ENCODE data around the gene ATP1A2.
A peak's percentile ranks its signal among the peaks of the same experiment; 100 is the strongest.

Gene ATP1A2

DNA sequence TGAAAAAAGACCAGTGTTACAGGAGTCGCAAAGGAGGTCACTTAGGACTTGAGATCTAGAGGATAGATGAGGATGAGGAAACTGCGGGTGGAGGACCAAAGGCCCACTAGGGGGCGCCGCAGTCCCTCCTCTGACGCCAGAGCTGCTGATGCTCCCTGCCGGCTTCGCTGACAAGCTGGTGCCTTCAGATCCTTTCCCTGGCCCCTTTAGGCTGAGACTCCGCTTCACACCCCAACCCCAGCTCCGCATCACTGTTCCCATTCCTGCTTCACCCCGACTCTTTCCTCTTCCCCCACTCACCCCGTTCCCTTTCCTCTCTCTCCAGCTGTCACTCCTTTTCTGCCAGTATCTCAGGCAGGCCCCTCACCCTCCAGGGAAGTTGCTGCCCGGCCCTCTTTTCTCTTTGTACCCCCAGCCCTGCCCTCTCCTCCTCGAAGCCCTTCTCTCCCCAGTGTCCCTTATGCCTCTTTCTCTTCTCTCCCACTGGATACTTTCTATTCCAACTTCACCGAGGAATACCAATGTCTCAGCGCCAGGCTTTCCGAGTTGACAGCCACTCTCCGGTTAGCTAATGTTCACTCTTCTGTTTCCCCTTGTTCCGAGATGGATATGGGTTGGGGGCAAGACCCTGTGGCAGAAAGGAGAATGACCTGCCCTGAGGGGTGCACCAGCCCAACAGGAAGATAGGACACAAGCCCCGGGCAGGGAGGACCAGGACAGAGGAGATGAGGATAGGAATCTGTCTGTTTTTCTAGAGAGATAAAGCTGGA lies 29.7 kb upstream of the ATP1A2 start:
- DNase-seq: peak; percentile 78

- DNase-seq: no peak
Measured at GRCh38 chr1:160086456-160086892, 29.1 kb upstream of the ATP1A2 start.

DNA sequence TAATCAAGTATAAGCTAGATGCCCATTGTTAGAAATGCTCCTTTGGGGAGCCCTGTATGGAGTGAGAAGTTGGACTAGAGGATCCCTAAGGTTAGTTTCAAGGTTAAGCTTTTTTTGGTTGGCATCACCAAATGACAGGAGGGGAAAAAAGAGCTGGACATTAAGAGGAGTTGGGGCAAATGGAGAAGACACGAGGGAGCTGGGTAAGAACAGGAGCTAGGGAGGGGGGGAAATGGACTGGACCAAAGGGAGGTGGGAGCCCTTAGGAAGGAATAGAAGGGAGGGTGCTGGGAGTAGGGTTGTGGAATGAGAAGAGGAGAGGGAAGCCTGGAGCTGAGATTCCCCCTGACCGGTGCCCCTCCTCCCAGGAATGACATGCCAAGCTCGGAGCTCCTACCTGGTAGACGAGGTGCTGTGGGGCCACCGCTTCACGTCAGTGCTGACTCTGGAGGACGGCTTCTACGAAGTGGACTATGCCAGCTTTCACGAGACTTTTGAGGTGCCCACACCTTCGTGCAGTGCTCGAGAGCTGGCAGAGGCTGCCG lies 28.4 kb upstream of the ATP1A2 start:
- no peak for DNase-seq

- DNase-seq: no peak
Measured at GRCh38 chr1:160089883-160090282, 25.7 kb upstream of the ATP1A2 start.

DNA sequence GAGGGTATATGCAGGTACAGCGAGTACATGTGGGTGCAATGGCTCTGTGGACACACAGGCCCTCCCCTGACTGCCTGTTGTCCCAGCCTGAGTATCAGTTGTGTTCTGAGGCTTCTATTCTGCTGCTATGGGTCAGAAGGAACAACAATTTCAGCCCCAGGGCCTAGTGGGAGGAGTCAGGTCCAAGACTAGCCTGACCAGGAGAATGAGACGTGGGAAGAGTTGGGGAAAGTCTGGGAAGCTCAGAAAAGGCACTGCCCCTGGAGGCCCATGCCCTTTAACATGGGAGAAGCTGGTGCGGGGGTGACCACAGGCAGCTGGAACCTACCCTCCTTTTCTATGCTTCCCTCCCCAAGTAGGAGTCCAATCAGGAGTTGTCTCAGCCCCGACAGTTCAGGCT lies 24.8 kb upstream of the ATP1A2 start:
- no peak for DNase-seq

- no peak for DNase-seq
Measured at GRCh38 chr1:160091666-160092223, 23.8 kb upstream of the ATP1A2 start.

- no peak for DNase-seq
Measured at GRCh38 chr1:160092366-160093068, 23.0 kb upstream of the ATP1A2 start.

DNA sequence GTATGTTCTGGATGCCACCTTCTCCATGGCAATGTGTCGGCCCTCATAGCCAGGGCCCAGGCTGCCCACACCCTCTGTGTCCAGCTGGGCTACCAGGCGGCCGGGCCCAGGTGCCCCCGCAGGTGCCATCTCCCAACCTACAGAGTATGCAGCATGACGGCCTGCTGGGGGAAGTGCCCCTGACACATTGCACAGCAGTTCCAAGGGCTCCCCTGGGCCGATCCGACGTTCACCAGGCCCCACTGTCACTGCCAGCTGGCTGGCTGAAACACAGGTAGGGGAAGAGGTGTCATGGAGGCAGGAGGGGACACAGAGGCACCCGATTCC lies 22.5 kb upstream of the ATP1A2 start:
- no peak for DNase-seq

- no peak for DNase-seq
Measured at GRCh38 chr1:160093624-160094290, 21.8 kb upstream of the ATP1A2 start.

- no peak for DNase-seq
Measured at GRCh38 chr1:160094291-160094625, 21.3 kb upstream of the ATP1A2 start.

GRCh38 chr1:160094806-160095205 lies 20.8 kb upstream of the ATP1A2 start:
- DNase-seq: no peak

GRCh38 chr1:160095382-160096105 lies 20.0 kb upstream of the ATP1A2 start:
- DNase-seq: no peak

- DNase-seq: no peak
Measured at GRCh38 chr1:160096274-160097116, 19.1 kb upstream of the ATP1A2 start.

DNA sequence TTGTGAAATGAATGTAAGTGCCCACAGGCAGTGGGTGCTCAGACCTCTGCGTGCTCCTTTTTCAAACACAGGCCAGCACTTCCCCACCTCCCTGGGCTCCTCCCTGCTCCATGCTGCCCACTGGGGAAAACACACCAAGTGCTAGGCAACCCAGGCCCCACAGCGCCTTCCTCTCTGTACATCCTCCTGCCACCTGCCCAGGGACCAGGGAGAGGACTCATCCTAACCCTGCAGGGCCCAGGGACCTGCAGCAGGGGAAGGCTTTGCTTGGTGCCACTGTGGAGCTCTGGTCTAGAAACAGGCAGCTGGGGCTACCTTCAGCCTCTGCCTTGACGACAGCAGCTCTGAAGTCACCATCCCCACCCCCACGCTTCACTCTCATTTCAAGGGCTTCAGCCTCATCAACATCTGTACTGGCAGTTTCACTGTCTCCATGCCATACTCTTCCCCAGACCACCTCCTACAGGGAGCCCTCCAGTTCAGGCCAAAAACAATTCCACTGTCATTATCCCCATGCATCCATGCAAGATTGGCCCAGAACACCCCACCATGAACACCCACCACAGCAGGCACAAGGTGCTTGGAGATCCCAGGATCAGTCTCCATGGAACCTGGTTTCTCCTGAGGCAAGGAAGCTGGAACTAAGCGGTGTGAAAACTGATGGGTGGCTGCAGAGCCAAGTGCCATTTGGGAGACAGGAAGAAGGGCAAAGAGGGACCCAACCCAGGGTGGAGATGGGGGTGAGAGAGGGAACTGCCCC lies 18.2 kb upstream of the ATP1A2 start:
- DNase-seq: no peak

DNA sequence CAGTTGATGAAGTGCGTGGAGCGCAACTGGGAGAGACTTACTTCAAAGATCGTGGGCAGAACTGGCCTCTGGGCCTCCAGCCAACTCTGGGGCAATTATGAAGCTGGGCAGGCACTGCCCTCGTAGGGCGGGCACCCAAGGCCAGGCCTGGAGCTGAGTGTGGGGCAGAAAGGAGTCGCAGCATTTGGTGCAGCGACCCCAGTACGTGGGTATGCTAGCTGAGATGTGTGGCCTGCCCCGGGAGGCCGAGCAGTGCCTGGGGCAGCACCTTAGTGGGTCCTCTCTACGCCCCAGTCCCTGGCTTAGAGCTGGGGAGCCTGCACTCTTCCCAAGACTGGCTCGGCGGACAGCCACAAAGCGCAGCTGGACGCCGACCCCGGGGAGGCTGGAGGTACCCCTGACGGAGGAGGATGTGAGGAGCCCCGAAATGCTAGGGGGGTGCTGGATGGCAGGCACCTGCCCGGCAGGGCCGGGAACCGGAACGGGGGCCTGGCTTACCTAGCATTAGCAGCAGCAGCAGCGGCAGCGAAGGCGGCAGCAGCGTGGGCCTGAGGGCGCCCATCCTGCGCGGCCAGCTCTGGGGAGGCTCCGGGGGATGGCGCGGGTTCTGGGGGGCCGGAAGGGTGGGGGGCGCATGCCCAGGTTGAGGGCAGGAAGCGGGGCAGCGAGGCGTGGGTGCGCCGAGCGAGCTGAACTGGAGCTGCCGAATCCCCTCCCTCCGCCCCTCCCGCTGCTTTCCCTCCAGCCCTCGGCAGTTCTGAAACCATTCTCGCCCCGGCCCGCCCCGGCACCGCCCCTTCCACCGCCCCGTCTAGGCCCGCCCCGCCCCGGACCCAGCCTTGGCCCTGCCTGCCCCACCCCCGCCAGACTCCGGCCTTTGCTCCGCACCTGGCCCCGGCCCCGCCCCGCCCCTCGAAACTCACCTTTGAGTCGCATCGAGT lies 17.4 kb upstream of the ATP1A2 start, which contains the start of gene IGSF8:
IGSF8 (minus strand) TSS at position 709 of the 941 bp plus-strand sequence; CDS start at position 562, 147 bp downstream.
- DNase-seq: peak; percentile 94

DNA sequence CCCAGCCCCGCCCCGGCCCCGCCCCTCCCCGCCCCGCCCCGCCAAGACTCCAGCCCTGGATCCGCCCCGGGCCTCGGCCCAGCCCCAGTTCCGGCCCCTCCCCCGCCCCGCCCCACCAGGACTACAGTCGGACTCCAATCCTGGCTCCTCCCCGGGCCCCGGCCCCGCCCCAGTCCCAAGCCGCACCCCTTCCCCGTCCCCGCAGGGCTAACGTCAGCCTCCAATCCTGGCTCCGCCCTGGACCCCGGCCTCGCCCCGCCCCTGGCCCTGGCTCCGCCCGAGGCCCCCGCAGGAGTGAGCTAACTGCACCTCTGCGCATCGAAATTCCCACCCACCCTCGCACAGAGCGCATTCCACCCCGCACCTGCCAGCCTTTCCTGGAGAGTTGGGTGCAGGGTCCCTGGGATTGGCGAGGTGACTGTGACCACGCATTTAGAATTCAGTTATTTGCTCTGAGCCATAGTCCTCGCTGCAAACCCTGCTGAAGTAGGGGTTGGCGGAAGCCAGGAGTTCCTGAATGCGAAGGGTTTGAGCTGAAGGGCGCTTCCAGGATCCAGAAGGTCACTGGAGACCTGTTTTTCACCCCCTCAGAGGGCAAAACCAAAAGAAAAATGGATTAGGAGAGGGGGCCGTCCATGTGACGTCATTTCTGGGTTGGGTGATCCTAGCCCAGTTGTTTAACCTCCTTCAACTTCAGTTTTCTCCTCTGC lies 16.6 kb upstream of the ATP1A2 start:
- DNase-seq: peak; percentile 98

DNA sequence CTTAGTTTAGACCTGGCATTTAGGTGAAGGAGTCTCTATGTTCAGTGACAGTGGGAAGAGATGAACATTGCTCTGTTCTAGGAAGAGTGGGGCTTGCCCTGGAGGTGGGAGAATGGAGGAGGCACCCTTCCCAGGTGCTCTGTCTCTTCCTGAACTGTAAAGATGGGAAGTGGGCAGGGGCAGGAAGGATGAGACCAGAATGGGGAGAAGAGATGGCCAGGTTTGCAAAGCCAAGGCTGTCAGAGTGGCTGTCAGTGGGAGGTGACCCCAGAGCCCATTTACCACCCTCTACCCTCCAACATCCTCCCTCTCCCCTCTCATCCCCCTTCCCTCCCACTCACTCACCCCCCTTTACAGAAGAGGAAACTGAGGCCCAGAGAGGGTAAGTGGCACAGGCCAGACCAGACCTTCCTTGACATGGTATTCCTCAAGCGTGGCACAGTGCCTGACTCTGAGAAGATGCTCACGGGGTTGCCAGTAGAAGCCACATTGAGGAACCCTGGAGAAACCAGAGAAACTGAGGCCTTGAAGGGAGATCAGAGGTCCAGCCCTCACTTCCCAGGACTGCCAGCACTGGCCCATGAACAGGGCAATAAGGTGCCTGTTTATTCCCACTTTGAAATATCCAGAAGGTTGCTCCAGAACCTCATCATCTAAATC lies 15.7 kb upstream of the ATP1A2 start:
- no peak for DNase-seq

DNA sequence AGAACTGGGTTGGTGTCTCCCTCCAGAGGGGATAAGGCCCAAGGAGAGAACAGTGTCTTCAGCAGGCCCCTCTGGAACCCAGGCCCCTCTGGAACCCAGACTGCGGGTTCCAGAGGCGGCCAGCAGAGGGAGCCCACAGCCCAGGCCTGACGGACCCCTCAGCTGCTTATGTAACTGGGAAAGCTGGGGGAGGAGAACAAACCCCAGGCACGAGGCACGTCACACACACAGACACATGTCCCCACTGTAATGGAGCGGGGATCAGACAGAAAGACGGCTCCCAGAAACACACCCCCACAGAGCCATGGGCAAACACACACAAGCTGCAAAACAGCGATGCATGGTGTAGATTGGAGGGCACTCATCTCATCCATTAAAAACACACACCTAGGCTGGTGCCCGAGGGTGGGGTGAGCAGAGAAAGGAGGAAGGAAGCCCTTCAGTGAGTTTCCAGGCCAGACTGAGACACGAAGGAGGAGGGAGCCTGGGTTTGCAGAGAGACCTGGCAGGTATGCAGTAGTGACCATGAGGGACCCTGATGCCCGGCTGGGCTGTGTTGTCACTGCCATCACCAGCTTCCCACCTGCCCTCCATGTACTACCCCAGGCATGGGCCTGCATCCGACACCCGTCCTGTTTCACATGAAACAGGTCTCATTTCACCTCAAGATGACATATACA lies 14.4 kb upstream of the ATP1A2 start:
- peak; percentile 85 for DNase-seq

Data from CD4-positive, alpha-beta T cell treated with Interleukin-12 subunit alpha and Interleukin-12 subunit beta, for 1 hour (primary cell).